HG03575 (cell line): ENCODE results near the gene EXOSC2.

Source experiments
- ATAC-seq: cut with Tn5 transposase; IDR thresholded peaks from one replicate; pipeline ENCODE4 v1.9.1; 2021; ENCODE audit not compliant: unreplicated experiment, insufficient number of reproducible peaks, low FRiP score; ENCODE audit errors: extremely low read depth

The EXOSC2 gene

GRCh38 chr9:130720762-130721161, 27.2 kb downstream of the EXOSC2 start:
- ATAC-seq: no peak

- ATAC-seq: no peak
Measured at GRCh38 chr9:130728721-130729120, 35.1 kb downstream of the EXOSC2 start.

- no peak for ATAC-seq
Measured at GRCh38 chr9:130729145-130729544, 35.6 kb downstream of the EXOSC2 start.

- no peak for ATAC-seq
Measured at GRCh38 chr9:130731355-130731754, 37.8 kb downstream of the EXOSC2 start.

GRCh38 chr9:130732136-130732535, 38.6 kb downstream of the EXOSC2 start:
- ATAC-seq: no peak

GRCh38 chr9:130732793-130733221, 39.2 kb downstream of the EXOSC2 start:
- ATAC-seq: no peak

- ATAC-seq: no peak
Measured at GRCh38 chr9:130735566-130735965, 42.0 kb downstream of the EXOSC2 start.

- ATAC-seq: no peak
Measured at GRCh38 chr9:130736834-130737233, 43.3 kb downstream of the EXOSC2 start.

- ATAC-seq: no peak
Measured at GRCh38 chr9:130738281-130738680, 44.7 kb downstream of the EXOSC2 start.

- ATAC-seq: no peak
Measured at GRCh38 chr9:130739081-130739480, 45.5 kb downstream of the EXOSC2 start.

- no peak for ATAC-seq
Measured at GRCh38 chr9:130740218-130741023, 46.8 kb downstream of the EXOSC2 start.

GRCh38 chr9:130741024-130741305, 47.4 kb downstream of the EXOSC2 start:
- ATAC-seq: no peak

- ATAC-seq: no peak
Measured at GRCh38 chr9:130741831-130742449, 48.4 kb downstream of the EXOSC2 start.

GRCh38 chr9:130743656-130744055, 50.1 kb downstream of the EXOSC2 start:
- no peak for ATAC-seq

GRCh38 chr9:130745210-130745800, 51.7 kb downstream of the EXOSC2 start:
- no peak for ATAC-seq

GRCh38 chr9:130745829-130746228, 52.2 kb downstream of the EXOSC2 start:
- no peak for ATAC-seq

GRCh38 chr9:130746434-130747212, 53.0 kb downstream of the EXOSC2 start:
- no peak for ATAC-seq

GRCh38 chr9:130751631-130752355, 58.2 kb downstream of the EXOSC2 start:
- ATAC-seq: no peak
